ENCODE data around the gene FCER2.

- no peak for TF ChIP-seq CTCF (conservative IDR thresholded peaks at IDR 0.05; ENCODE audit: low read depth, low read length)
- no peak for TF ChIP-seq USF2 (IDR thresholded peaks at IDR 0.05; ENCODE audit: low read depth, low read length)
- TF ChIP-seq POLR2A (IDR thresholded peaks at IDR 0.05; ENCODE audit: low read depth, low read length) = no peak
- no peak for TF ChIP-seq RAD21 (IDR thresholded peaks at IDR 0.05; ENCODE audit: low read length)
- no peak for TF ChIP-seq MAFK (IDR thresholded peaks at IDR 0.05; ENCODE audit: low read depth, low read length)
These were observed 61.1 kb downstream of the FCER2 start for GRCh38 chr19:7640803-7641202.
